Measurements from ENCODE around the gene ZDHHC13. TPM values are rescaled to one million over a fixed set of nuclear protein-coding genes. Genes with fewer than 3 reads are reported as not detected.

ZDHHC13 gene
- total and polyA plus RNA-seq, 4 donors = 1.2 to 8.2 (median 2.7) TPM

DNA sequence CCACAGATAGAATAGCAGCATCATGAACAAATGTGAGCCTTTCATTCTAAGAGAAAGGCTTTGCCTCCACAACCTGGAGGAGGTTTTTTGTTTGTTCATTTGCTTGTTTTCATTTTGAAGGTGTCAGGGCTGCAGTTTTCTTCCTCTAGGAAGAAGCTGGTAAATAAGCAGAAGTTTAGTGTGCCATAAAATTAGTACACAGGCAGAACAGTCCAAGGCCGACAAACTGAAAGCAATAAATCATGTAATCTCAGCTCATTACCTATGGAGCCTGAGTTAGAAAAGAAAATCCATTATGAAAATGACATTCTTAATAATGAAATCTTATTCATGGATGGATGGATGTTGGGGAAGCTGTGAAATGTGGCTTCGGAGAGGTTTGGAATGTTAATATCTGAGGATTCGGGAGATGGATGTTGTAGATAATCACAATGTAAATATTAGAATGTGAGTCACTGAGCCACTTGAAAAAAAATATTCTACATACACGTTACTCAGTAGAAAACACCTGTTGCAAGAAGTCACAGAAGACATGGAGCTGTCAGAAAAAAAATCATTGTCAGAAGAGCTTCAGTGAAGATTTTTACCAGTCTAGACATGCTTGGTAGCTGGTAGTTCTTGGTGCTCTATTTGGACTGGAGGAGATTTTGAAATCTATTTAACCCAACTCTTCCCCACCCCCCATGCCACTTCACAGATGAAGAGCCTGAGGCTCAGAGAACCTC lies 15.0 kb upstream of the ZDHHC13 start:
- H3K9me3 ChIP-seq (ENCODE audit: control insufficient read depth in 4 of 4, low read length in 3 of 4) = peaks cover 0 to 1% (median 0%) of the 10 kb centered on the region in 4 donors
- TF ChIP-seq HNF4A (conservative IDR thresholded peaks at IDR 0.05) (no peak), SP1 (IDR thresholded peaks at IDR 0.05) (no peak), NR2F2 (IDR thresholded peaks at IDR 0.05) (no peak), RXRA (IDR thresholded peaks at IDR 0.05) (no peak), HNF4G (IDR thresholded peaks at IDR 0.05) (no peak), YY1 (IDR thresholded peaks at IDR 0.05) (no peak), RAD21 (IDR thresholded peaks at IDR 0.05) (no peak)
- TF ChIP-seq, protein P1, sequence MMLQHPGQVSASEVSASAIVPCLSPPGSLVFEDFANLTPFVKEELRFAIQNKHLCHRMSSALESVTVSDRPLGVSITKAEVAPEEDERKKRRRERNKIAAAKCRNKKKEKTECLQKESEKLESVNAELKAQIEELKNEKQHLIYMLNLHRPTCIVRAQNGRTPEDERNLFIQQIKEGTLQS (IDR thresholded peaks at IDR 0.05) = no peak
- 62% methylated on average over 4 of the region's 4 CpGs for WGBS
- H3K27ac ChIP-seq (ENCODE audit: low read depth in 1 of 2, low read length in 2 of 2) = no peak overlapping the region
- no peak for DNase-seq (ENCODE audit: low spot score)
- no peaks in the 10 kb centered on the region for H3K36me3 ChIP-seq (ENCODE audit: control insufficient read depth in 4 of 4, insufficient read depth in 3 of 4, low read depth in 1 of 4, low read length in 3 of 4)
- no peak overlapping the region for H3K4me3 ChIP-seq (ENCODE audit: low read depth in 1 of 3, low read length in 3 of 3)
- no peaks in the 10 kb centered on the region for H3K4me1 ChIP-seq (ENCODE audit: control insufficient read depth in 4 of 4, insufficient read depth in 4 of 4, low read length in 3 of 4)
- no peak overlapping the region for H3K9ac ChIP-seq (ENCODE audit: low read depth in 1 of 2, low read length in 2 of 2)
- no peaks in the 10 kb centered on the region for H3K27me3 ChIP-seq (ENCODE audit: control insufficient read depth in 4 of 4, insufficient read depth in 4 of 4, low read length in 3 of 4)

DNA sequence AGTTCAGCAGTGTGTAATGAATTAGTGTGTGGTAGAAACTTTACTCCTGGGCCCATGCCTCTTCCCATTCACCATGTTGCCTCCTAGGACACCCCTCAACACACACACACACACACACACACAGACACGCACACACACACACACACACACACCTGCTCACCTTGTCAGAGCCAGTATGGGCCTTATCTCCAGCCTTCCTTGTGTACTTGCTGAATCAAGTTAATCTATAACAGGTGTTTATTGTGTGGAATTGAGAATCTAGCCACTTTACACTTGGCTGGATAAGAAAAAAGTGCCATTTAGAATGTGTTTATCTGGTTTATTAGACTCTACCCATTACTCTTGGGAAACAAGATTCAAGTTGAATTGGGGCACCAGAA lies 14.5 kb upstream of the ZDHHC13 start:
- H3K36me3 ChIP-seq (ENCODE audit: control insufficient read depth in 4 of 4, insufficient read depth in 3 of 4, low read depth in 1 of 4, low read length in 3 of 4) = no peaks in the 10 kb centered on the region
- H3K27ac ChIP-seq (ENCODE audit: low read depth in 1 of 2, low read length in 2 of 2) = no peak overlapping the region
- H3K9me3 ChIP-seq (ENCODE audit: control insufficient read depth in 4 of 4, low read length in 3 of 4) = peaks cover 0 to 1% (median 0%) of the 10 kb centered on the region in 4 donors
- no peaks in the 10 kb centered on the region for H3K4me1 ChIP-seq (ENCODE audit: control insufficient read depth in 4 of 4, insufficient read depth in 4 of 4, low read length in 3 of 4)
- H3K27me3 ChIP-seq (ENCODE audit: control insufficient read depth in 4 of 4, insufficient read depth in 4 of 4, low read length in 3 of 4) = no peaks in the 10 kb centered on the region
- WGBS = 65% methylated on average over 1 of the region's 1 CpG
- H3K9ac ChIP-seq (ENCODE audit: low read depth in 1 of 2, low read length in 2 of 2) = no peak overlapping the region
- H3K4me3 ChIP-seq (ENCODE audit: low read depth in 1 of 3, low read length in 3 of 3) = no peak overlapping the region
- DNase-seq (ENCODE audit: low spot score) = no peak
- TF ChIP-seq, protein P1 (IDR thresholded peaks at IDR 0.05) = no peak
- TF ChIP-seq RAD21 (IDR thresholded peaks at IDR 0.05) = no peak
- TF ChIP-seq YY1 (IDR thresholded peaks at IDR 0.05) = no peak
- no peak for TF ChIP-seq EGR1 (IDR thresholded peaks at IDR 0.05; ENCODE audit: low read depth in 2 of 2)
- TF ChIP-seq GABPA (IDR thresholded peaks at IDR 0.05 in 1 of 2, conservative IDR thresholded peaks at IDR 0.05 in 1 of 2) = no peak
- TF ChIP-seq TAF1 (conservative IDR thresholded peaks at IDR 0.05) = no peak
- no peak for TF ChIP-seq RXRA (IDR thresholded peaks at IDR 0.05)
- no peak for TF ChIP-seq HNF4G (IDR thresholded peaks at IDR 0.05)
- no peak for TF ChIP-seq FOXA1 (IDR thresholded peaks at IDR 0.05)
- TF ChIP-seq, protein P2, sequence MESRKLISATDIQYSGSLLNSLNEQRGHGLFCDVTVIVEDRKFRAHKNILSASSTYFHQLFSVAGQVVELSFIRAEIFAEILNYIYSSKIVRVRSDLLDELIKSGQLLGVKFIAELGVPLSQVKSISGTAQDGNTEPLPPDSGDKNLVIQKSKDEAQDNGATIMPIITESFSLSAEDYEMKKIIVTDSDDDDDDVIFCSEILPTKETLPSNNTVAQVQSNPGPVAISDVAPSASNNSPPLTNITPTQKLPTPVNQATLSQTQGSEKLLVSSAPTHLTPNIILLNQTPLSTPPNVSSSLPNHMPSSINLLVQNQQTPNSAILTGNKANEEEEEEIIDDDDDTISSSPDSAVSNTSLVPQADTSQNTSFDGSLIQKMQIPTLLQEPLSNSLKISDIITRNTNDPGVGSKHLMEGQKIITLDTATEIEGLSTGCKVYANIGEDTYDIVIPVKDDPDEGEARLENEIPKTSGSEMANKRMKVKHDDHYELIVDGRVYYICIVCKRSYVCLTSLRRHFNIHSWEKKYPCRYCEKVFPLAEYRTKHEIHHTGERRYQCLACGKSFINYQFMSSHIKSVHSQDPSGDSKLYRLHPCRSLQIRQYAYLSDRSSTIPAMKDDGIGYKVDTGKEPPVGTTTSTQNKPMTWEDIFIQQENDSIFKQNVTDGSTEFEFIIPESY (IDR thresholded peaks at IDR 0.05) = no peak
- TF ChIP-seq NR2F2 (IDR thresholded peaks at IDR 0.05) = no peak
- TF ChIP-seq HNF4A (conservative IDR thresholded peaks at IDR 0.05) = no peak
- TF ChIP-seq, protein P3, sequence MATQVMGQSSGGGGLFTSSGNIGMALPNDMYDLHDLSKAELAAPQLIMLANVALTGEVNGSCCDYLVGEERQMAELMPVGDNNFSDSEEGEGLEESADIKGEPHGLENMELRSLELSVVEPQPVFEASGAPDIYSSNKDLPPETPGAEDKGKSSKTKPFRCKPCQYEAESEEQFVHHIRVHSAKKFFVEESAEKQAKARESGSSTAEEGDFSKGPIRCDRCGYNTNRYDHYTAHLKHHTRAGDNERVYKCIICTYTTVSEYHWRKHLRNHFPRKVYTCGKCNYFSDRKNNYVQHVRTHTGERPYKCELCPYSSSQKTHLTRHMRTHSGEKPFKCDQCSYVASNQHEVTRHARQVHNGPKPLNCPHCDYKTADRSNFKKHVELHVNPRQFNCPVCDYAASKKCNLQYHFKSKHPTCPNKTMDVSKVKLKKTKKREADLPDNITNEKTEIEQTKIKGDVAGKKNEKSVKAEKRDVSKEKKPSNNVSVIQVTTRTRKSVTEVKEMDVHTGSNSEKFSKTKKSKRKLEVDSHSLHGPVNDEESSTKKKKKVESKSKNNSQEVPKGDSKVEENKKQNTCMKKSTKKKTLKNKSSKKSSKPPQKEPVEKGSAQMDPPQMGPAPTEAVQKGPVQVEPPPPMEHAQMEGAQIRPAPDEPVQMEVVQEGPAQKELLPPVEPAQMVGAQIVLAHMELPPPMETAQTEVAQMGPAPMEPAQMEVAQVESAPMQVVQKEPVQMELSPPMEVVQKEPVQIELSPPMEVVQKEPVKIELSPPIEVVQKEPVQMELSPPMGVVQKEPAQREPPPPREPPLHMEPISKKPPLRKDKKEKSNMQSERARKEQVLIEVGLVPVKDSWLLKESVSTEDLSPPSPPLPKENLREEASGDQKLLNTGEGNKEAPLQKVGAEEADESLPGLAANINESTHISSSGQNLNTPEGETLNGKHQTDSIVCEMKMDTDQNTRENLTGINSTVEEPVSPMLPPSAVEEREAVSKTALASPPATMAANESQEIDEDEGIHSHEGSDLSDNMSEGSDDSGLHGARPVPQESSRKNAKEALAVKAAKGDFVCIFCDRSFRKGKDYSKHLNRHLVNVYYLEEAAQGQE (IDR thresholded peaks at IDR 0.05) = no peak
- no peak for TF ChIP-seq SP1 (IDR thresholded peaks at IDR 0.05)
- no peak for TF ChIP-seq JUND (IDR thresholded peaks at IDR 0.05)
- TF ChIP-seq, protein P4, sequence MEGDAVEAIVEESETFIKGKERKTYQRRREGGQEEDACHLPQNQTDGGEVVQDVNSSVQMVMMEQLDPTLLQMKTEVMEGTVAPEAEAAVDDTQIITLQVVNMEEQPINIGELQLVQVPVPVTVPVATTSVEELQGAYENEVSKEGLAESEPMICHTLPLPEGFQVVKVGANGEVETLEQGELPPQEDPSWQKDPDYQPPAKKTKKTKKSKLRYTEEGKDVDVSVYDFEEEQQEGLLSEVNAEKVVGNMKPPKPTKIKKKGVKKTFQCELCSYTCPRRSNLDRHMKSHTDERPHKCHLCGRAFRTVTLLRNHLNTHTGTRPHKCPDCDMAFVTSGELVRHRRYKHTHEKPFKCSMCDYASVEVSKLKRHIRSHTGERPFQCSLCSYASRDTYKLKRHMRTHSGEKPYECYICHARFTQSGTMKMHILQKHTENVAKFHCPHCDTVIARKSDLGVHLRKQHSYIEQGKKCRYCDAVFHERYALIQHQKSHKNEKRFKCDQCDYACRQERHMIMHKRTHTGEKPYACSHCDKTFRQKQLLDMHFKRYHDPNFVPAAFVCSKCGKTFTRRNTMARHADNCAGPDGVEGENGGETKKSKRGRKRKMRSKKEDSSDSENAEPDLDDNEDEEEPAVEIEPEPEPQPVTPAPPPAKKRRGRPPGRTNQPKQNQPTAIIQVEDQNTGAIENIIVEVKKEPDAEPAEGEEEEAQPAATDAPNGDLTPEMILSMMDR (IDR thresholded peaks at IDR 0.05; ENCODE audit: low read depth, low read length, missing input control) = no peak
- TF ChIP-seq, protein P5, sequence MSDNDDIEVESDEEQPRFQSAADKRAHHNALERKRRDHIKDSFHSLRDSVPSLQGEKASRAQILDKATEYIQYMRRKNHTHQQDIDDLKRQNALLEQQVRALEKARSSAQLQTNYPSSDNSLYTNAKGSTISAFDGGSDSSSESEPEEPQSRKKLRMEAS (IDR thresholded peaks at IDR 0.05) = no peak
- no peak for TF ChIP-seq FOXA2 (IDR thresholded peaks at IDR 0.05)
